ENCODE data around the gene TBX4.

DNA sequence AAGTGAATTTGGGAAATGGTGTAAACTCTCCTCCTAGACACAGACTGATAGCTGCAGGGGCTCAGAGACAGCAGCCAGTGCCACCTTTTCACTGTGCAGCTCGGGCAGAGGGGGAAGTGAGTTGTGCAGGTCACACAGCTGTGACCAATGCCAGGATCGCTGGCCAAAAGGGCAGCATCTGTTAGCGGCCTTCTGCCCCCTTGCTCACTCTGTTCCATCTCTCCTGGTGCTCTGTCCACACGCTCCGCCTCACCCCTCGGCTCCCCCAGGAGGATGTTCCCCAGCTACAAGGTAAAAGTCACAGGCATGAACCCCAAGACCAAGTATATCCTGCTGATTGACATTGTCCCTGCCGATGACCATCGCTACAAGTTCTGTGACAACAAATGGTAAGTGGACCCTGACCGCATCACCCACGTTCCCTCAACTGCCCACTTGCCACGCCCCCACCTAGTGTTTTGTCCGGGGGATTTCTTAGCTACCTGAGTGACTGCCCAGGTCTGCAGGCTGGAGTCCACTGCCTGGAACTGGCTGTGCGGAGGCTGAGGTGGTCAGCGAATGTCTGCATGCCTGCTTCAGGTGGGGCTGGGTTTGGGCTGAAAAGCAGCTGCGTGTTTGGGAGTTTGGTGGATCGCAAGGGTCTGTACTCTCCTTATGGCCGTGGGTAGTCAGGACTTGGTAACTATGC lies 13.5 kb downstream of the TBX4 start:
- TF ChIP-seq, protein P1, sequence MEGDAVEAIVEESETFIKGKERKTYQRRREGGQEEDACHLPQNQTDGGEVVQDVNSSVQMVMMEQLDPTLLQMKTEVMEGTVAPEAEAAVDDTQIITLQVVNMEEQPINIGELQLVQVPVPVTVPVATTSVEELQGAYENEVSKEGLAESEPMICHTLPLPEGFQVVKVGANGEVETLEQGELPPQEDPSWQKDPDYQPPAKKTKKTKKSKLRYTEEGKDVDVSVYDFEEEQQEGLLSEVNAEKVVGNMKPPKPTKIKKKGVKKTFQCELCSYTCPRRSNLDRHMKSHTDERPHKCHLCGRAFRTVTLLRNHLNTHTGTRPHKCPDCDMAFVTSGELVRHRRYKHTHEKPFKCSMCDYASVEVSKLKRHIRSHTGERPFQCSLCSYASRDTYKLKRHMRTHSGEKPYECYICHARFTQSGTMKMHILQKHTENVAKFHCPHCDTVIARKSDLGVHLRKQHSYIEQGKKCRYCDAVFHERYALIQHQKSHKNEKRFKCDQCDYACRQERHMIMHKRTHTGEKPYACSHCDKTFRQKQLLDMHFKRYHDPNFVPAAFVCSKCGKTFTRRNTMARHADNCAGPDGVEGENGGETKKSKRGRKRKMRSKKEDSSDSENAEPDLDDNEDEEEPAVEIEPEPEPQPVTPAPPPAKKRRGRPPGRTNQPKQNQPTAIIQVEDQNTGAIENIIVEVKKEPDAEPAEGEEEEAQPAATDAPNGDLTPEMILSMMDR (conservative IDR thresholded peaks at IDR 0.05 in 1 of 2, IDR thresholded peaks at IDR 0.05 in 1 of 2; ENCODE audit: extremely low read depth in 1 of 2, insufficient read depth in 1 of 2, low read depth in 1 of 2, low read length in 2 of 2), result no peak
- no peak for TF ChIP-seq EZH2 (IDR thresholded peaks at IDR 0.05; ENCODE audit: borderline replicate concordance, low read length)

Measured in mammary epithelial cell (primary cell).